ENCODE measurements around the gene KLHL17. TPM values are rescaled to one million over a fixed set of nuclear protein-coding genes. Genes with fewer than 3 reads are reported as not detected.

Gene KLHL17
- polyA plus RNA-seq, 1 experiment = 14.7 TPM

- TF ChIP-seq, protein P1, sequence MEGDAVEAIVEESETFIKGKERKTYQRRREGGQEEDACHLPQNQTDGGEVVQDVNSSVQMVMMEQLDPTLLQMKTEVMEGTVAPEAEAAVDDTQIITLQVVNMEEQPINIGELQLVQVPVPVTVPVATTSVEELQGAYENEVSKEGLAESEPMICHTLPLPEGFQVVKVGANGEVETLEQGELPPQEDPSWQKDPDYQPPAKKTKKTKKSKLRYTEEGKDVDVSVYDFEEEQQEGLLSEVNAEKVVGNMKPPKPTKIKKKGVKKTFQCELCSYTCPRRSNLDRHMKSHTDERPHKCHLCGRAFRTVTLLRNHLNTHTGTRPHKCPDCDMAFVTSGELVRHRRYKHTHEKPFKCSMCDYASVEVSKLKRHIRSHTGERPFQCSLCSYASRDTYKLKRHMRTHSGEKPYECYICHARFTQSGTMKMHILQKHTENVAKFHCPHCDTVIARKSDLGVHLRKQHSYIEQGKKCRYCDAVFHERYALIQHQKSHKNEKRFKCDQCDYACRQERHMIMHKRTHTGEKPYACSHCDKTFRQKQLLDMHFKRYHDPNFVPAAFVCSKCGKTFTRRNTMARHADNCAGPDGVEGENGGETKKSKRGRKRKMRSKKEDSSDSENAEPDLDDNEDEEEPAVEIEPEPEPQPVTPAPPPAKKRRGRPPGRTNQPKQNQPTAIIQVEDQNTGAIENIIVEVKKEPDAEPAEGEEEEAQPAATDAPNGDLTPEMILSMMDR (IDR thresholded peaks at IDR 0.05; ENCODE audit: insufficient read depth, low read depth, low read length) = no peak
- ChIA-PET POLR2A (interaction anchor here (0.7 kb wide), 1 partner anchor 42 kb away, joined by 3 read pairs; no protein-coding TSS in a partner anchor), CTCF (interaction anchor here (1.2 to 4.4 kb wide), 2 partner anchors 14 to 66 kb away, joined by 4 to 37 read pairs; no protein-coding TSS in a partner anchor)
- no peak for DNase-seq (ENCODE audit: low read depth)
- no peaks in the 10 kb centered on the region for H3K27me3 ChIP-seq (ENCODE audit: control insufficient read depth, insufficient read depth, low read length)
- no peaks in the 10 kb centered on the region; the same call in 1 of the 2 replicates for H3K36me3 ChIP-seq (ENCODE audit: control insufficient read depth, insufficient read depth, low read length)
- H3K4me3 ChIP-seq (ENCODE audit: low read depth, low read length) = peak overlapping the region; percentile 85
Observed at GRCh38 chr1:997993-998744, 37.8 kb downstream of the KLHL17 start.

- ChIA-PET CTCF (interaction anchor here (1.2 to 4.4 kb wide), 2 partner anchors 15 to 65 kb away, joined by 4 to 37 read pairs; no protein-coding TSS in a partner anchor), POLR2A (interaction anchor here (0.7 kb wide), 1 partner anchor 42 kb away, joined by 3 read pairs; no protein-coding TSS in a partner anchor)
- no peak for DNase-seq (ENCODE audit: low read depth)
- peak overlapping the region; percentile 85 for H3K4me3 ChIP-seq (ENCODE audit: low read depth, low read length)
- no peaks in the 10 kb centered on the region; the same call in none of the 2 replicates for H3K36me3 ChIP-seq (ENCODE audit: control insufficient read depth, insufficient read depth, low read length)
- H3K27me3 ChIP-seq (ENCODE audit: control insufficient read depth, insufficient read depth, low read length) = no peaks in the 10 kb centered on the region
- TF ChIP-seq, protein P1 (IDR thresholded peaks at IDR 0.05; ENCODE audit: insufficient read depth, low read depth, low read length) = no peak
Observed at GRCh38 chr1:998745-998994, 38.3 kb downstream of the KLHL17 start.

DNA sequence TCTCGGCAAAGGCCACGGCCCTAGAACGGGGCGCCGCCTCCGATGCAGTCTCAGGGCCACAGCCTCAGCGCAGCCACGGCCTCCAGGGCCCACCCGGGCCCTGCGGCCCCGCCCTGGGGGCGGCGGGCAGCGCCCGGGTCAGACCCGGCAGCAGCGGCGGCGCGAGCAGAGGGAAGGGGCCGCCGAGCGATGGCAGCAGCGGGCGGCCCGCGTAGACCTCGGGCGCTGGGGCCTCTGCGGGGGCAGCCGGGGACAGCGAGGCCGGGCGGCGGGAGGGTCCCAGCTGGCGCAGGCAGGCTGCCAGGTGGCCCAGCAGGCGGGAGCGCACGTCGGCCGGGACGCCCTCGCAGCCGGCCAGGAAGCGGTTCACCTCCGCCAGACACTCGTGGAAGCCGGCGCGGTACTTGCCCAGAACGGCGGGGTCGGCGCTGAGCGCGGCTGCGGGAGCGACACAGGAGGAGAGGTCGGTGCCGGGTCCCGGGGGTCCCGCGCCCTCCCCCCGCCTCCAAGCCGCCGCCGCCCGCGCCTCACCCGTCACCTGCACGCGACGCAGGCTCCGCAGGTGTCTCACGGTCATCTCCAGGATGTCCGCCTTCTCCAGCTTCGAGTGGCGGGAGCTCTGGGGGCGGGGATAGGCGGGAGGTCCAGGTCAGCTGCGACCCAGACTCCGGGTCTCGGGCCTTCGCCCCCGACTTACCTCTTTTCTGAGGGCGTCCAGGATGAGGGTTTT is 38.8 kb downstream of the KLHL17 start:
- POLR2A ChIA-PET = interaction anchor here (0.6 kb wide), 1 partner anchor 35 kb away, joined by 3 read pairs; no protein-coding TSS in a partner anchor
- CTCF ChIA-PET = interaction anchor here (1.1 to 4.4 kb wide), 3 partner anchors 15 to 65 kb away, joined by 3 to 37 read pairs (median 4); no protein-coding TSS in a partner anchor
- Histone ChIP-seq H3K27me3 (ENCODE audit: control insufficient read depth, insufficient read depth, low read length) (no peaks in the 10 kb centered on the region), H3K4me3 (ENCODE audit: low read depth, low read length) (peak overlapping the region; percentile 85), H3K36me3 (ENCODE audit: control insufficient read depth, insufficient read depth, low read length) (no peaks in the 10 kb centered on the region; the same call in none of the 2 replicates)
- DNase-seq (ENCODE audit: low read depth) = no peak
- TF ChIP-seq, protein P1 (IDR thresholded peaks at IDR 0.05; ENCODE audit: insufficient read depth, low read depth, low read length) = no peak

DNA sequence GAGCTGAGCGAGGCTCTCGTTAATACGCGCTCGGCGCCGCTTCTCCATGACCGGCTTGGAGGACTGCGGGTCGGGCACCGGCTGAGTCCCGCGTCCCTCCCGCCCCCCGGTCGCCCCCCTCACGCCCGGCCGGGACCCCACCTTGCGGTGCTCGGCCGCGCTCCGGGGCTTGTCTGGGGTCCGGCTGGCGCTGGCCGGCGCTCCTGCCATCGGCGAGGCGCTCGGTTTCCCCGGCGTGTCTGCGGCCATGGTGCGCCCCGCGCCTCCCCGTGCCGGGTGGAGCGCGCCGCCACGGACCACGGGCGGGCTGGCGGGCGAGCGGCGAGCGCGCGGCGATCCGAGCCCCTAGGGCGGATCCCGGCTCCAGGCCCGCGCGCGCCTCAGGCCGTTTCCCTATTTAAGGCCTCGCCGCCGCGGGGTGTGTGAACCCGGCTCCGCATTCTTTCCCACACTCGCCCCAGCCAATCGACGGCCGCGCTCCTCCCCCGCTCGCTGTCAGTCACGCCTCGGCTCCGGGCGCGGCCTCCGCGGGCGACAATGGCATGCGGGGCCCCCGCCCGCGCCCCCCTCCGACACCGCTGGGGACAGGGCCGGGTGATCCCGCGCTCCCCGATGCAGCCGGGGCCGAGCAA is 39.5 kb downstream of the KLHL17 start, which contains the start of gene HES4:
Gene HES4 (minus strand): TSS at position 373 of the 632 bp plus-strand sequence. CDS start 124 bp downstream, at position 249.
- CTCF ChIA-PET = interaction anchor here (0.6 to 4.4 kb wide), 7 partner anchors 16 to 206 kb away, joined by 3 to 37 read pairs (median 4); no protein-coding TSS in a partner anchor
- POLR2A ChIA-PET = interaction anchor here (0.6 kb wide), 1 partner anchor 36 kb away, joined by 3 read pairs; no protein-coding TSS in a partner anchor
- TF ChIP-seq, protein P1 (IDR thresholded peaks at IDR 0.05; ENCODE audit: insufficient read depth, low read depth, low read length) = no peak

More for the DNA sequence above, 39.5 kb downstream of the KLHL17 start, which contains the start of gene HES4:
- Histone ChIP-seq H3K27me3 (ENCODE audit: control insufficient read depth, insufficient read depth, low read length) (no peaks in the 10 kb centered on the region), H3K4me3 (ENCODE audit: low read depth, low read length) (peak within 1 kb of the TSS; percentile 85), H3K36me3 (ENCODE audit: control insufficient read depth, insufficient read depth, low read length) (no peaks in the 10 kb centered on the region; the same call in none of the 2 replicates)
- DNase-seq (ENCODE audit: low read depth) = peak; percentile 53
